Endothelial cell of umbilical vein (primary cell): ENCODE data around the gene ARHGEF28.

Source experiments
- CTCF ChIP-seq, 2 donors: IDR thresholded peaks; 1 replicate in 1 of 2; 2 replicates in 1 of 2; pipeline ENCODE4 v1.5.1; 2011; ENCODE audit warnings: low read length in 2 of 2, mild to moderate bottlenecking in 2 of 2, moderate library complexity in 2 of 2, control low read depth in 1 of 2, inconsistent platforms in 1 of 2, low read depth in 1 of 2; ENCODE audit not compliant: insufficient read depth in 1 of 2; ENCODE audit errors: extremely low read depth in 1 of 2
- EZH2 ChIP-seq: IDR thresholded peaks from 2 replicates; pipeline ENCODE4 v1.6.1; 2012; ENCODE audit warnings: borderline replicate concordance, low read depth, mild to moderate bottlenecking, moderate library complexity, low read length, inconsistent platforms; ENCODE audit not compliant: severe bottlenecking
- MAX ChIP-seq: IDR thresholded peaks from 2 replicates; pipeline ENCODE4 v1.6.1; 2011; ENCODE audit not compliant: insufficient read depth, insufficient read length
- POLR2A ChIP-seq: IDR thresholded peaks from 2 replicates; pipeline ENCODE4 v1.6.1; 2012; ENCODE audit warnings: low read depth, mild to moderate bottlenecking, control low read depth, low read length
- POLR2AphosphoS5 ChIP-seq: IDR thresholded peaks from 2 replicates; pipeline ENCODE4 v1.6.1; 2012; ENCODE audit warnings: low read depth, mild to moderate bottlenecking, control low read depth, low read length, moderate library complexity; ENCODE audit not compliant: insufficient read depth

DNA sequence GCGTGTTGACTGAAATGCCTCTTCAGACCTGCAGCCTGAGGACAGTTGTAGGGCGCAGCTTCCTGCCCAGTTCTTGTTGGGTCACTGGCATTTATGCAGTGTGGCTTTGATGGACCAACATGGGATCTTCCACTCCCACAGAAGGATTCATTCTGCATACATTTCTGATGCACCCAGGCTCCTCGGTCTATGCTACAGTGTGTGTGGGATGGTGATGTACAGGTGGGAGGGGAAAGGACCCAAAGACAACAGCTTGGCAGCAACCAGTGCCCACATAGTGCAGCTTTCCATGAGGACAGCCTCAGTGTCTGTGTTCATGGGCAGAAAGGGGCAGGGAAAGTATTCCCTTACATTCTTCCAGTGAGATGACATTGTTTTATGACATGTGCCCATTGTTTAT, 237.9 kb downstream of the ARHGEF28 start:
- TF ChIP-seq POLR2AphosphoS5 (no peak), EZH2 (no peak), POLR2A (no peak), CTCF (IDR thresholded peaks at IDR 0.05; ENCODE audit: extremely low read depth in 1 of 2, insufficient read depth in 1 of 2, low read depth in 1 of 2, low read length in 2 of 2) (no peak), MAX (no peak)
